K562 (cell line): ENCODE measurements around the gene RPL35. TPM values are rescaled to one million over a fixed set of nuclear protein-coding genes. Genes with fewer than 3 reads are reported as not detected.

ENCODE experiments used
- CCNT2 ChIP-seq: IDR thresholded peaks from 2 replicates; pipeline ENCODE4 v1.6.1; 2011; ENCODE audit warnings: borderline replicate concordance, low read depth, mild to moderate bottlenecking, moderate library complexity, mixed read lengths, low read length; ENCODE audit not compliant: insufficient read length; ENCODE audit errors: extremely low read depth
- FOXA3 ChIP-seq, 2 experiments: fragments of 450-650 bp in 1 of 2; sonication (generic) in 1 of 2; formaldehyde crosslinking; IDR thresholded peaks in 1 of 2; conservative IDR thresholded peaks in 1 of 2; 2 replicates each; pipeline versions ENCODE4 v1.4.0 to v1.8.0; 2020 to 2022; ENCODE audit warnings: mild to moderate bottlenecking in 2 of 2, missing genetic modification reagents in 1 of 2
- HDAC2 ChIP-seq: fragments of 450-650 bp; IDR thresholded peaks from 2 replicates; pipeline ENCODE4 v1.6.1; 2016; ENCODE audit warnings: mild to moderate bottlenecking
- HNRNPL ChIP-seq: fragments of 200-400 bp; formaldehyde crosslinking; IDR thresholded peaks from 2 replicates; pipeline ENCODE4 v1.6.1; 2017; ENCODE audit warnings: low read depth, mild to moderate bottlenecking, low read length
- L3MBTL2 ChIP-seq: fragments of 450-650 bp; IDR thresholded peaks from 2 replicates; pipeline ENCODE4 v1.6.1; 2016; ENCODE audit warnings: mild to moderate bottlenecking, moderate library complexity
- MYC ChIP-seq, 2 experiments: fragments of 250-450 bp in 1 of 2; sonication (Bioruptor Pico) in 1 of 2; IDR thresholded peaks; 2 replicates each; pipeline versions ENCODE4 v1.5.1 to v1.6.1; 2012 to 2021; ENCODE audit warnings: low read depth in 2 of 2, borderline replicate concordance in 1 of 2, improper control_type of control experiment in 1 of 2, low read length in 1 of 2, mild to moderate bottlenecking in 1 of 2, moderate library complexity in 1 of 2
- NCOR1 ChIP-seq: fragments of 450-650 bp; IDR thresholded peaks from 2 replicates; pipeline ENCODE4 v1.6.1; 2016; ENCODE audit warnings: mild to moderate bottlenecking, moderate library complexity
- NR2C1 ChIP-seq, 2 experiments: fragments of 450-650 bp; IDR thresholded peaks; 2 replicates each; pipeline ENCODE4 v1.6.1; 2017; ENCODE audit warnings: mild to moderate bottlenecking in 2 of 2, antibody characterized with exemption in 1 of 2, inconsistent platforms in 1 of 2, missing compliant biosample characterization in 1 of 2, missing genetic modification characterization in 1 of 2
- NRF1 ChIP-seq, 2 experiments: fragments of 450-650 bp; IDR thresholded peaks in 1 of 2; conservative IDR thresholded peaks in 1 of 2; 2 replicates each; pipeline ENCODE4 v1.6.1; 2014; ENCODE audit warnings: mild to moderate bottlenecking in 2 of 2
- POLR2AphosphoS5 ChIP-seq: IDR thresholded peaks from 2 replicates; pipeline ENCODE4 v1.6.1; 2011; ENCODE audit warnings: mild to moderate bottlenecking, low read depth, low read length, moderate library complexity; ENCODE audit not compliant: control insufficient read depth, insufficient read depth
- RNF2 ChIP-seq: sonication (generic); IDR thresholded peaks from 2 replicates; pipeline ENCODE4 v1.6.1; 2016
- TGIF2 ChIP-seq: sonication (generic); formaldehyde crosslinking; IDR thresholded peaks from 2 replicates; pipeline ENCODE4 v1.8.1; 2022; ENCODE audit warnings: mild to moderate bottlenecking, missing genetic modification reagents, moderate library complexity
- VEZF1 ChIP-seq: fragments of 200-800 bp; sonication (Bioruptor generic); IDR thresholded peaks from 2 replicates; pipeline ENCODE4 v1.6.1; 2017; ENCODE audit warnings: missing genetic modification characterization, missing compliant biosample characterization
- ZBTB7A ChIP-seq: IDR thresholded peaks from 2 replicates; pipeline ENCODE4 v1.6.1; 2011; ENCODE audit warnings: low read depth, mild to moderate bottlenecking, low read length, moderate library complexity, borderline replicate concordance; ENCODE audit not compliant: control insufficient read depth
- ZHX1 ChIP-seq: fragments of 150-350 bp; conservative IDR thresholded peaks from 2 replicates; pipeline ENCODE4 v1.6.1; 2014; ENCODE audit warnings: low read length
- ZNF263 ChIP-seq: sonication (generic); formaldehyde crosslinking; IDR thresholded peaks from 2 replicates; pipeline ENCODE4 v1.8.0; 2022; ENCODE audit warnings: mild to moderate bottlenecking, missing genetic modification reagents, borderline replicate concordance
- ZNF316 ChIP-seq: fragments of 450-650 bp; IDR thresholded peaks from 2 replicates; pipeline ENCODE4 v1.6.1; 2016
- polyA plus RNA-seq, 8 experiments: library from polyadenylated mRNA; depleted of rRNA in 4 of 8; stranded (reverse) in 5 of 8; unstranded in 3 of 8; fragments of >200 nt; fragmentation: Nextera tagmentation in 2 of 8; fragmentation: Illumina TruSeq in 1 of 8; extraction: Ambion mirVana in 2 of 8; extraction: Trizol in 1 of 8; gene quantifications; 2 replicates each; pipeline versions ENCODE4 v1.2.1 to v1.2.3, GENCODE V29; 2011 to 2014; ENCODE audit warnings: inconsistent platforms in 1 of 8, missing spikeins in 1 of 8
- total RNA-seq, 7 experiments: library from RNA; depleted of rRNA in 6 of 7; stranded (reverse); fragments of >200 nt in 6 of 7; fragmentation: Illumina TruSeq in 2 of 7; extraction: Trizol in 2 of 7; gene quantifications; 2 replicates each; pipeline versions ENCODE4 v1.2.1 to v1.2.3, GENCODE V29; 2011 to 2021; ENCODE audit warnings: low replicate concordance in 1 of 7
- TF ChIP-seq, protein P1 (sequence below), 2 experiments: IDR thresholded peaks; 2 replicates each; pipeline ENCODE4 v1.6.1; 2012; ENCODE audit warnings: improper control_type of control experiment in 2 of 2, low read depth in 2 of 2, low read length in 2 of 2, borderline replicate concordance in 1 of 2

The RPL35 gene
- total and polyA plus RNA-seq, 9 of the 15 experiments (the other 6 are each of a cell fraction or from before 2014, with no cell fraction given): 1,755 to 5,101 (median 3,405) TPM

DNA sequence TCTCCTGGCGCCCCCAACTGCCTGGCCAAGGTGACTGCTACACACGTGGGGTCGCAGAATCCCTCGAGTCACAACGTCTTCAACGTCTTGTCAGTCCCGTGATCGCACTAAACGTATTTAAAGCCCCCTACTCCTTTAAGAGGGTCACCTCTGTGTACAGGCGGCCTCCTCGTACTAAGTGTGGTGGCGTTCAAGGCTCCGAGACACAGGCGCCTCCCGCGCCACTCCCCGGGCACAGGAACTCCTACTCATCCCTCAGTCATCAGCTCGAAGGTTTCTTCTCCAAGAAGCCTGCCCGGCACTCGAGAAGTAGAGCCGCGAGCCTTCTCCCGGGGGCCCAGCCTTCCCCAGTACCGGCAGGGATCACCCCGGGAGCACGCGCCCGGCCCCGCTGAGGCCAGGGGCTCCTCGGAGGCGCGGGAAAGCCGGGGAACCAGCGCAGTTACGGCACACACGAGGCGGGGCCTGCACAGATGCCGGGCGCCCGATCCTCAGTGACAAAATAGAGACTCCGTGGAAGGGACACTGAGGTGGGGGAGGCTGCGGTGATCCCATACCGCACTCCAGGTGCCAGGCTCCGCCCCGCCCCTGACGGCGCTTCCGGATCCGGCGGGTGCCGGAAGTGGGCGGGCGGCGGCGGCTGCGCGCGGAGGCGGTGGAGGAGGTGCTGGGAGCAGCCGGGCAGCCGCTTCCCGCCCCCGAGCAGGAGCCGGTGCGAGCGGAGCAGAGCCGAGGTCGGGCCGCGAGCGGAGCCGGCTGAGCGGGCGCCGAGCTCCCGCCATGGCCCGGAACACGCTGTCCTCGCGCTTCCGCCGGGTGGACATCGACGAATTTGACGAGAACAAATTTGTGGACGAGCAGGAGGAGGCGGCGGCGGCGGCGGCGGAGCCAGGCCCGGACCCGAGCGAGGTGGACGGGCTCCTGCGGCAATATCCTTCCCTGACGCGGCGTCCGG is 7.0 kb upstream of the RPL35 start (continued):
- TF ChIP-seq ZHX1 (no peak), TGIF2 (CRISPR knock-in tag) (peak; percentile 13; the same call in 1 of the 2 replicates), ZNF263 (CRISPR knock-in tag) (peak; percentile 75), NRF1 (conservative IDR thresholded peaks at IDR 0.05 in 1 of 2, IDR thresholded peaks at IDR 0.05 in 1 of 2) (peak; percentile 90 to 91), FOXA3 (CRISPR knock-in tag; conservative IDR thresholded peaks at IDR 0.05 in 1 of 2, IDR thresholded peaks at IDR 0.05 in 1 of 2) (peak in 1 of 2 experiments; percentile 74; a peak in 1 of 4 replicates), RNF2 (no peak; the same call in 1 of the 2 replicates), NR2C1 (IDR thresholded peaks at IDR 0.05) (no peak), NR2C1 (tag; IDR thresholded peaks at IDR 0.05) (0 out of 2 replicates have a peak, but pooled peaks have one; percentile 20), VEZF1 (CRISPR knock-in tag) (peak; percentile 66), POLR2AphosphoS5 (peak; percentile 86; the same call in 1 of the 2 replicates), NCOR1 (no peak), L3MBTL2 (peak; percentile 90), ZBTB7A (peak; percentile 46; the same call in 1 of the 2 replicates), ZNF316 (0 out of 2 replicates have a peak, but pooled peaks have one; percentile 1), HDAC2 (no peak; the same call in 1 of the 2 replicates), HNRNPL (peak; percentile 68; the same call in 1 of the 2 replicates), MYC (IDR thresholded peaks at IDR 0.05; ENCODE audit: low read depth, low read length) (peak; percentile 93), MYC (CRISPR knock-in tag; IDR thresholded peaks at IDR 0.05; ENCODE audit: borderline replicate concordance, low read depth) (peak; percentile 93), CCNT2 (peak; percentile 79)
- TF ChIP-seq, protein P1, sequence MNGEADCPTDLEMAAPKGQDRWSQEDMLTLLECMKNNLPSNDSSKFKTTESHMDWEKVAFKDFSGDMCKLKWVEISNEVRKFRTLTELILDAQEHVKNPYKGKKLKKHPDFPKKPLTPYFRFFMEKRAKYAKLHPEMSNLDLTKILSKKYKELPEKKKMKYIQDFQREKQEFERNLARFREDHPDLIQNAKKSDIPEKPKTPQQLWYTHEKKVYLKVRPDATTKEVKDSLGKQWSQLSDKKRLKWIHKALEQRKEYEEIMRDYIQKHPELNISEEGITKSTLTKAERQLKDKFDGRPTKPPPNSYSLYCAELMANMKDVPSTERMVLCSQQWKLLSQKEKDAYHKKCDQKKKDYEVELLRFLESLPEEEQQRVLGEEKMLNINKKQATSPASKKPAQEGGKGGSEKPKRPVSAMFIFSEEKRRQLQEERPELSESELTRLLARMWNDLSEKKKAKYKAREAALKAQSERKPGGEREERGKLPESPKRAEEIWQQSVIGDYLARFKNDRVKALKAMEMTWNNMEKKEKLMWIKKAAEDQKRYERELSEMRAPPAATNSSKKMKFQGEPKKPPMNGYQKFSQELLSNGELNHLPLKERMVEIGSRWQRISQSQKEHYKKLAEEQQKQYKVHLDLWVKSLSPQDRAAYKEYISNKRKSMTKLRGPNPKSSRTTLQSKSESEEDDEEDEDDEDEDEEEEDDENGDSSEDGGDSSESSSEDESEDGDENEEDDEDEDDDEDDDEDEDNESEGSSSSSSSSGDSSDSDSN (IDR thresholded peaks at IDR 0.05; ENCODE audit: borderline replicate concordance in 1 of 2, low read depth in 2 of 2, low read length in 2 of 2): peak; percentile 69 to 72; a peak in 2 of 4 replicates
